ENCODE results near the gene MGST1.

The MGST1 gene

DNA sequence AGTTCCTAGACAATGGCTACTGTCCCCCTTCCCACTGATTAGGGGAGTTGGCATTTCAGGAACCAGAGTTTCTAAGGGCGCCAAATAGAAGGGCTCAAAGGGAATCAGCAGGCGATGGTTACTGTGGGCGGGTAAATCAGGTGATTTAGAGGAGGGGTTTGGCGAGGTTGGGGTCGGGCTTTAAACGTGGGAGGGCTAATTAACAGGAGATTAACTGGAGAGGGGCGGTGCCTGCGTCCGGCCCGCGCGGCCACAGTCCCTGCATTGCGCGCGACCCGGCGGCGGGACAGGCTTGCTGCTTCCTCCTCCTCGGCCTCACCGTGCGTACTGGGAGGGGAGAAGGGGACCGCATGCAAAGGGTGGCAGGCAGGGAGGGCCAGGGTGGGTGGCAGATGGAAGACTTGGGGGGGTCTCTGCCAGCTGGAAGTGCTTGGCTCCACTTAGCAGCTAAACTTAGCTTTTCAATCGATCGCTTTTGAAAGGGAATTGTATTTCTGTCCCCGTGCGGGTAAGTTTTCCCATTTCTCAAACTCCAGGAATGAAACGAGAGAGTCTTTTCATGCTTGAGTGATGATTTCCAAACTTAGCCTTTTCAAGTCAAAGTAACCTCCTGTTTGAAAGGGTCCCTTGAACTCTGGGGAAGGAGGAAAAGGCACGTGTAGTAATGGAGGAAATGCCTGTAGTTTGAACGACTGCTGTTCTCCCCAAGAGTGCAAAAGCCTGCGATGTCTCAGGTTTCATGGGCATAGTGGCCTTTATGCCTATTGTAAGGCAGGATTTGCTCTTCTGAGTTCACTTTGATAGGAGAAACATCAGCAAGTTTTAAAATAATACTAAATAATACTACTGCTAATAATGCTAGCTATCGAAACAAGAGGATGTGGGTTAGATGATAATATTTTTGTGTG lies at the start of gene MGST1:
Gene MGST1, plus strand, starts transcription at position 255 of the 908 bp plus-strand sequence. CDS start 6,608 bp downstream, outside the sequence.
- Histone ChIP-seq H3K4me3 (ENCODE audit: low read depth, low read length) (peak within 1 kb of the TSS; percentile 66), H3K9me3 (ENCODE audit: control insufficient read depth, insufficient read depth, low read depth, low read length) (no peaks in the 10 kb centered on the region), H3K36me3 (ENCODE audit: control insufficient read depth, insufficient read depth, low read length) (peaks cover 22% of the 10 kb centered on the region), H3K9ac (ENCODE audit: low read length) (peak within 1 kb of the TSS; percentile 65), H3K4me1 (ENCODE audit: control insufficient read depth, insufficient read depth, low read length) (peaks cover 21% of the 10 kb centered on the region), H3K27ac (ENCODE audit: low read depth, low read length) (peak within 1 kb of the TSS; percentile 63), H3K27me3 (ENCODE audit: control insufficient read depth, insufficient read depth, low read length) (no peaks in the 10 kb centered on the region)

DNA sequence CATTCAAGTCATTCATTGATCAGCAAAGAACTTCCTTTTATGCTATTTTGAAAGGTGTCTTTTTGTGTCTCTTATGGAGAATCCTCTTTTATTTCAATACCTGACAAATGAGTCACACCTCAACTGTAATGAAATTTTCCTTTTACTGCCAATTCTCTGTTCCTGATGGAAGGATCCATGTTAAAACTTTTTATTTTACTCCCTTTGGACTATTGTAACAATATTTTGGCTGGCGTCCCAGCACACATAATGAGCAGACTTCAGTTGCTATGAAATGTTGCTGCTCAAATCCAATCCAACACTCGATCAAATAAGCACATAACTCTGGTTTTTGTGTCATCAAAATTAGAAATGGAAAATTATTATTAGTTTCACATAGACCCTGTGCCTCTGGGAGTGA lies 48.0 kb upstream of the MGST1 start:
- Histone ChIP-seq H3K27me3 (ENCODE audit: control insufficient read depth, insufficient read depth, low read length) (no peaks in the 10 kb centered on the region), H3K27ac (ENCODE audit: low read depth, low read length) (no peak overlapping the region), H3K4me1 (ENCODE audit: control insufficient read depth, insufficient read depth, low read length) (peaks cover 10% of the 10 kb centered on the region; the same call in 1 of the 2 replicates), H3K9ac (ENCODE audit: low read length) (no peak overlapping the region), H3K36me3 (ENCODE audit: control insufficient read depth, insufficient read depth, low read length) (no peaks in the 10 kb centered on the region), H3K4me3 (ENCODE audit: low read depth, low read length) (no peak overlapping the region), H3K9me3 (ENCODE audit: control insufficient read depth, insufficient read depth, low read depth, low read length) (no peaks in the 10 kb centered on the region)

DNA sequence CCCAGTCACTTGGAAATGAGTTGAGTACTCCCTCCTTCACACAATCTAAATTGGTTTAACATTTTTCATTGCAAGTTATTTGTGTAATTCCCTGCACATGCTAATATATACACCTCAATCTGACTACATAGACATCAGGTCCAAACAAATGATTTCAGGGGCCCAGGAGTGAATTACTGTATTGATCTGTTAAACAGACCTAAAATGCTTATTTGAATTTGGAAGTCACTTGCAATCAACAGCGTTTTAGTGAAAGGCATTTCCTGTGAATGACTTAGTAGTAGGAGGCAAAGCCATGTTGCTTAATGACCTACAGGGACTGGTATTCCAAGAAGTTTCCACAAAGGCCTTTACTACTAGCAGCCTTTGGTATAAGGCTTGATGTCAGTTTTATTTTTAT lies 47.3 kb upstream of the MGST1 start:
- Histone ChIP-seq H3K27ac (ENCODE audit: low read depth, low read length) (no peak overlapping the region), H3K9ac (ENCODE audit: low read length) (no peak overlapping the region), H3K4me1 (ENCODE audit: control insufficient read depth, insufficient read depth, low read length) (peaks cover 10% of the 10 kb centered on the region; the same call in 1 of the 2 replicates), H3K27me3 (ENCODE audit: control insufficient read depth, insufficient read depth, low read length) (no peaks in the 10 kb centered on the region), H3K36me3 (ENCODE audit: control insufficient read depth, insufficient read depth, low read length) (no peaks in the 10 kb centered on the region), H3K4me3 (ENCODE audit: low read depth, low read length) (no peak overlapping the region), H3K9me3 (ENCODE audit: control insufficient read depth, insufficient read depth, low read depth, low read length) (no peaks in the 10 kb centered on the region)

- peaks cover 10% of the 10 kb centered on the region; the same call in 1 of the 2 replicates for H3K4me1 ChIP-seq (ENCODE audit: control insufficient read depth, insufficient read depth, low read length)
Measured at GRCh38 chr12:16300736-16301135, 46.7 kb upstream of the MGST1 start.

GRCh38 chr12:16303939-16304338 lies 43.5 kb upstream of the MGST1 start:
- Histone ChIP-seq H3K4me3 (ENCODE audit: low read depth, low read length) (no peak overlapping the region), H3K9ac (ENCODE audit: low read length) (no peak overlapping the region), H3K9me3 (ENCODE audit: control insufficient read depth, insufficient read depth, low read depth, low read length) (peaks cover 5% of the 10 kb centered on the region; the same call in 1 of the 2 replicates), H3K4me1 (ENCODE audit: control insufficient read depth, insufficient read depth, low read length) (peaks cover 10% of the 10 kb centered on the region; the same call in 1 of the 2 replicates), H3K27me3 (ENCODE audit: control insufficient read depth, insufficient read depth, low read length) (no peaks in the 10 kb centered on the region), H3K36me3 (ENCODE audit: control insufficient read depth, insufficient read depth, low read length) (no peaks in the 10 kb centered on the region), H3K27ac (ENCODE audit: low read depth, low read length) (no peak overlapping the region)

More at GRCh38 chr12:16300736-16301135, 46.7 kb upstream of the MGST1 start:
- Histone ChIP-seq H3K9ac (ENCODE audit: low read length) (no peak overlapping the region), H3K4me3 (ENCODE audit: low read depth, low read length) (no peak overlapping the region), H3K27ac (ENCODE audit: low read depth, low read length) (no peak overlapping the region), H3K36me3 (ENCODE audit: control insufficient read depth, insufficient read depth, low read length) (no peaks in the 10 kb centered on the region), H3K9me3 (ENCODE audit: control insufficient read depth, insufficient read depth, low read depth, low read length) (no peaks in the 10 kb centered on the region), H3K27me3 (ENCODE audit: control insufficient read depth, insufficient read depth, low read length) (no peaks in the 10 kb centered on the region)

- Histone ChIP-seq H3K9me3 (ENCODE audit: control insufficient read depth, insufficient read depth, low read depth, low read length) (peaks cover 12% of the 10 kb centered on the region), H3K36me3 (ENCODE audit: control insufficient read depth, insufficient read depth, low read length) (no peaks in the 10 kb centered on the region), H3K27ac (ENCODE audit: low read depth, low read length) (no peak overlapping the region), H3K4me1 (ENCODE audit: control insufficient read depth, insufficient read depth, low read length) (no peaks in the 10 kb centered on the region), H3K4me3 (ENCODE audit: low read depth, low read length) (no peak overlapping the region), H3K27me3 (ENCODE audit: control insufficient read depth, insufficient read depth, low read length) (no peaks in the 10 kb centered on the region), H3K9ac (ENCODE audit: low read length) (no peak overlapping the region)
Measured at GRCh38 chr12:16307856-16308475, 39.5 kb upstream of the MGST1 start.

DNA sequence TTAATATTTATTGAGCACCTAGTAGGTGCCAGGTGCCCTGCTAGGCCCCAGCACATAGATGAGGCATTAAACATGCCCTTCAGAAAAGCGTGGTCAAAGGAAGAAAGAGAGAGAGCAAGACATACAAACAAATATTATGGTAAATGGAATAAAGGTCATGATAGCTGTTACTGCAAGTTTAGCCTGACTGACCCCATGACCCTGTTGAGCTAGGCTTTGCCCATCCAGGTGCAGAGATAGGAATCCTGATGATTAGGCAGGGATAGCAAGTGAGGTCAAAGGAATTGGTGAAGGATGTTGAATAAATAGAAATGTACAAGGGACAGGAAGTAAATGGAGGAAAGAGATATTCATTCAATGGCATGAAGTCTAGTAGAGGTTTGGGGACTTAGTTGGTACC lies 36.5 kb upstream of the MGST1 start:
- Histone ChIP-seq H3K4me3 (ENCODE audit: low read depth, low read length) (no peak overlapping the region), H3K27me3 (ENCODE audit: control insufficient read depth, insufficient read depth, low read length) (no peaks in the 10 kb centered on the region), H3K9me3 (ENCODE audit: control insufficient read depth, insufficient read depth, low read depth, low read length) (peaks cover 12% of the 10 kb centered on the region), H3K4me1 (ENCODE audit: control insufficient read depth, insufficient read depth, low read length) (no peaks in the 10 kb centered on the region), H3K27ac (ENCODE audit: low read depth, low read length) (no peak overlapping the region), H3K36me3 (ENCODE audit: control insufficient read depth, insufficient read depth, low read length) (no peaks in the 10 kb centered on the region), H3K9ac (ENCODE audit: low read length) (no peak overlapping the region)

GRCh38 chr12:16323010-16323409 lies 24.4 kb upstream of the MGST1 start:
- peaks cover 4% of the 10 kb centered on the region; the same call in 1 of the 2 replicates for H3K9me3 ChIP-seq (ENCODE audit: control insufficient read depth, insufficient read depth, low read depth, low read length)
- no peaks in the 10 kb centered on the region for H3K4me1 ChIP-seq (ENCODE audit: control insufficient read depth, insufficient read depth, low read length)
- H3K27me3 ChIP-seq (ENCODE audit: control insufficient read depth, insufficient read depth, low read length) = no peaks in the 10 kb centered on the region
- no peak overlapping the region for H3K9ac ChIP-seq (ENCODE audit: low read length)
- H3K4me3 ChIP-seq (ENCODE audit: low read depth, low read length) = no peak overlapping the region
- H3K27ac ChIP-seq (ENCODE audit: low read depth, low read length) = no peak overlapping the region
- H3K36me3 ChIP-seq (ENCODE audit: control insufficient read depth, insufficient read depth, low read length) = no peaks in the 10 kb centered on the region

GRCh38 chr12:16323638-16324037 lies 23.8 kb upstream of the MGST1 start:
- no peak overlapping the region for H3K4me3 ChIP-seq (ENCODE audit: low read depth, low read length)
- H3K9me3 ChIP-seq (ENCODE audit: control insufficient read depth, insufficient read depth, low read depth, low read length) = peaks cover 10% of the 10 kb centered on the region; the same call in 1 of the 2 replicates
- H3K27me3 ChIP-seq (ENCODE audit: control insufficient read depth, insufficient read depth, low read length) = no peaks in the 10 kb centered on the region
- no peak overlapping the region for H3K27ac ChIP-seq (ENCODE audit: low read depth, low read length)
- no peaks in the 10 kb centered on the region for H3K4me1 ChIP-seq (ENCODE audit: control insufficient read depth, insufficient read depth, low read length)
- H3K36me3 ChIP-seq (ENCODE audit: control insufficient read depth, insufficient read depth, low read length) = no peaks in the 10 kb centered on the region
- no peak overlapping the region for H3K9ac ChIP-seq (ENCODE audit: low read length)

DNA sequence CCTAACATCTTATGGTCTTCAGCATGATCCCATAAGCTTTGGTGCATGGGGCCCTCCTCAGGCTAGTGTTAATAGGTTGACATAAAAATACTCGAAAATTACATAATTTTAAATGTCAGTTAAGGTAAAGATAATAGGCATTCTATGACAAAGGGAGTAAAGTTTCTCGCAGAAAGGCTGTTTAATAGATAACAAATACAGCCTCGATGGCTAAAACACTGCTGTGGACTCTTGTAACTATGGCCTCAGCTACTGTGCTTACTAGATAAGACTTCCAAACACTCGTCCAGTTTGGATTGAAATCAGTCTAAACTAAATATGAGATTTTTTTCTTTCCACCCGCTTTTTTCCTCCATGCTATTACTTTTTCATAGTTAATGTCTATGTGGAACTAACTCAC lies 23.2 kb upstream of the MGST1 start:
- H3K4me3 ChIP-seq (ENCODE audit: low read depth, low read length) = no peak overlapping the region
- H3K9ac ChIP-seq (ENCODE audit: low read length) = no peak overlapping the region
- H3K36me3 ChIP-seq (ENCODE audit: control insufficient read depth, insufficient read depth, low read length) = no peaks in the 10 kb centered on the region
- H3K4me1 ChIP-seq (ENCODE audit: control insufficient read depth, insufficient read depth, low read length) = no peaks in the 10 kb centered on the region
- no peak overlapping the region for H3K27ac ChIP-seq (ENCODE audit: low read depth, low read length)
- H3K9me3 ChIP-seq (ENCODE audit: control insufficient read depth, insufficient read depth, low read depth, low read length) = peaks cover 10% of the 10 kb centered on the region; the same call in 1 of the 2 replicates
- H3K27me3 ChIP-seq (ENCODE audit: control insufficient read depth, insufficient read depth, low read length) = no peaks in the 10 kb centered on the region

DNA sequence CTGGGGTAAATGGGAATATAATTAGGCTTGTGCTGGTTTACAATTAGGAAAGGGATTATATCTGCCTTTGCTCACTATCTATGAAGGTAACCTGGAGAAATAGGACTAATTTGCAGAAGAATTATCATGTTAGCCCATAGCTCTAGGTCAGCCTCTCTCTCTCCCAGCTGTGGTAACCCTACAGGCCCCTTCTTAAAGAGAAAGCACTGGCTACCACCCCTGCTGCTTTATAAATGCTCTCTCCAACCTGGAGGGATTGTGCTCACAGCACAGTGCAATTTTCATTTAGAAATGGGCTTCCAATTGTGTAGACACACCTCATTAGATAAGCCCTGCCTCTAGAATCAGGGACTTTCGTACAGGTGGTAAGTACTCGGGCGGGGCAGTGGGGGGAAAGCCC lies 22.7 kb upstream of the MGST1 start:
- no peak overlapping the region for H3K9ac ChIP-seq (ENCODE audit: low read length)
- no peak overlapping the region for H3K4me3 ChIP-seq (ENCODE audit: low read depth, low read length)
- H3K27ac ChIP-seq (ENCODE audit: low read depth, low read length) = no peak overlapping the region
- H3K27me3 ChIP-seq (ENCODE audit: control insufficient read depth, insufficient read depth, low read length) = no peaks in the 10 kb centered on the region
- H3K9me3 ChIP-seq (ENCODE audit: control insufficient read depth, insufficient read depth, low read depth, low read length) = peaks cover 10% of the 10 kb centered on the region; the same call in 1 of the 2 replicates
- H3K4me1 ChIP-seq (ENCODE audit: control insufficient read depth, insufficient read depth, low read length) = no peaks in the 10 kb centered on the region
- H3K36me3 ChIP-seq (ENCODE audit: control insufficient read depth, insufficient read depth, low read length) = no peaks in the 10 kb centered on the region

Data from HUES6 (cell line).